Hair follicular keratinocyte (primary cell): ENCODE measurements around the gene IDI1. TPM values are rescaled to one million over a fixed set of nuclear protein-coding genes. Genes with fewer than 3 reads are reported as not detected.

ENCODE experiments used
- total RNA-seq: library from RNA; depleted of rRNA; stranded (reverse); fragments of >200 nt; gene quantifications from 2 replicates; pipeline ENCODE4 v1.2.3, GENCODE V29; 2015

The IDI1 gene
- 117 and 139 TPM in 2 replicates for total RNA-seq

DNA sequence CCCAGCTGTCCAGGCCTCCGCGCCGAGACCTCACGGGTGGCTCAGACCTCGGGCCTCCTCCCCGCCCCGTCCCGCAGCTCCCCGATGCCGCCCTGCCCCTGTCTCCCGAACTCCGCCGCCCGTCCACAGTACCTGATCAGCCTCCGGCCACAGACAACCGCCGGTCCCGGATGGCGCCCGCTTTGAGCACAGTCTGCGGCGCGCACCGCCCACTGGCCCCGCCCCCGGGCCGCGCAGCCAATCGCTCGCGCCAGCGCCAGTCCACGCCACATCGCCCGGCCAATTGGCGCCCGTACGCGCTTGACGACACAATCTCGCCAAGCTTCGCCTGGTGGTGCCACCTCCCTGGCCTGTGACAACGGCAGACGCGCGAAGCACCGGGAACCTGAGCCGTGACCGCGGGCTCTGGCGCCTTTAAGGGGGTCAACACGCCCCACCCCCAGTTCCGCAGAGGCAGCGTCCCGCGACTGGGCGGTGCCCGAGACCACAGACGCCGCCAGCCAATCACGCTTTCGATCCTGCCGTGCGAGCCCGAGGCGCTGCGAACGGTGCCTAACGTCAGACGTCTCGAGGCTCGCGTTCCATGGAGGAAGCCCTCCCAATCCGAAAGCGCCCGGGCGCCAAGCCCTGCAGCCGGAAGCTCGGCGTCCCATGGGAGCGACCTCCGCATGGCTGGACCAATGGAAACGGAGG, at the start of gene IDI1:
Gene IDI1 (minus strand): TSS at position 388 of the 693 bp plus-strand sequence. CDS start 116 bp downstream, at position 272.

DNA sequence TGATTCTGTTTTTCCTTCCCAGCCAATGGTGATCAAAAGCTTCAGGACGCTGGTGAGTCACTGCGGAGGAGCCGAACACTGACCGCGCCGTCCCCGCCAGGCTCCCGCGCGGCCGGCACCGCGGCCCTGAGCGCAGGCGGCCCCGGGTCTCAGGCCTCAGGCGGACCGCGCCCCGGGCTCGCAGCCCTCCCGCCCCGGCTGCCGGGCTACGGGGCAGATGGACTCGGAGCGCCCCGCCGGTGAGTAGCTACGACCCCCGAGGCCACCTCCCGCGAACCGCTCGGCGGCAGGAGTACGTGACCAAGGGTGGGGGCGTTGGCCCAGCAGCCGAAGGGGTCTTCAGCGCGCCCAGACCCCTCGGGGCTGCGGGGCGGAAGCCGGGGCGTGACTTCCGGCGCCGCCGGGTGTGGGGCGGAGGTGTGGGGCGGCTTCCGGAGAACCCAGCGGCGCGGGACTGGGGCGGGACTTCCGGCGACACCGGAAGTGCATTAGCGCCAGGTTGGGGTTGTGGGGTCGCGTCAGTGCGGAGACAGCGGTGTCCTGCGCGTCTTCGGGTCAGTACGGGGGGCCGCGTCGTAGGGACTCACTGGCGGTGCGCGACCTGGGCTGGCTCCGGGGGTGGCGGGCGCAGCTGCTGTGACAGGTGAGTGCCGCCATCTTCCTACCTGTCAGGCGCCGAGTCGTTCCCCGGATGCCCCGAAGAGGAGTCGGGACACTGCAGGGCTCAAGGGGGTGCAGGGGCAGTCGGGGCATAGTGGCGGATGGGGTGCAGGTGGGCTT, 7.6 kb upstream of the IDI1 start, which contains the start of gene WDR37:
Gene WDR37 (plus strand): TSS at position 60 of the 780 bp plus-strand sequence. CDS start 15,771 bp downstream, outside the sequence.

DNA sequence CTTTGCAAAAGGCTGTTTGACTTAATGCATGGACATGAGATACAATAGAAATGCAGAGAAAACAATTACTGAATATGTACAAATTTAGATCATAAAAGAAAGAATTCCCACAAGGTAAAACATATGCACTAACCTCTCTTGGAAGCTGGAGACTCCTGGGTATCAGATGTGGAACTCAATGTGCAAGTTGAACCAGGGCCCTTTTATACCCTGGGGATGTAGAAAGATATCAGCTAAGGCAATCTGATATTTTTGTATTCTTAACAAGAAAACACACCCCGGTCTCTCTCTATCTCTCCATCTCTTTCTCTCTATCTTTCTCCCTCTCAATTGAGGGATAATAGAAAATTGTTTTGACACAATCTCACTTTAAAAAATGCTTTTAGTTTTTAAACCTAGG, 23.2 kb downstream of the IDI1 start, which contains the start of gene IDI2:
Gene IDI2 (minus strand): TSS at position 177 of the 400 bp plus-strand sequence. CDS start 1,136 bp downstream, outside the sequence.

Other genes starting within 250 kb of the IDI1 start
- 27.4 and 33.3 TPM in 2 replicates for gene LARP4B, start 117.4 kb downstream of the IDI1 start, total RNA-seq
- 24.4 and 42.6 TPM in 2 replicates for gene GTPBP4, start 60.7 kb downstream of the IDI1 start, total RNA-seq
- not detected in 2 replicates for gene IDI2, start 23.3 kb downstream of the IDI1 start, total RNA-seq
- 9.3 and 10.6 TPM in 2 replicates for gene WDR37, start 7.3 kb upstream of the IDI1 start, total RNA-seq